IMR-90 (cell line): ENCODE results near the gene TTLL4. TPM values are rescaled to one million over a fixed set of nuclear protein-coding genes. Genes with fewer than 3 reads are reported as not detected.

Experiments used
- ATAC-seq: fragments of 200-7000 bp; cut with Tn5 transposase; 2 replicates; pipeline ENCODE4 v1.9.1; 2020; ENCODE audit warnings: low read depth, mild to moderate bottlenecking, moderate library complexity
- BruUV-seq: library from RNA; stranded (reverse); fragments of 400-500 nt; replicated peaks from 2 replicates; lab custom pipeline; 2021; lab: Mats Ljungman, UMichigan
- CTCF ChIA-PET: fragments of 300-600 bp; formaldehyde crosslinking; extraction: SDS; loops from one replicate; lab custom pipeline; 2021; ENCODE audit warnings: antibody characterized with exemption; lab: Yijun Ruan, JAX
- POLR2A ChIA-PET: fragments of 300-600 bp; sonication (Branson Sonifier 250); formaldehyde crosslinking; loops from one replicate; lab custom pipeline; 2022; ENCODE audit warnings: antibody characterized with exemption; ENCODE audit not compliant: unreplicated experiment; lab: Charles Lee
- DNase-seq: peaks from one replicate; pipeline ENCODE4 v3.0.0; 2013
- H2AFZ ChIP-seq: replicated peaks from 2 replicates; pipeline ENCODE3; 2013; ENCODE audit warnings: low read length, mild to moderate bottlenecking; ENCODE audit not compliant: poor library complexity
- H2AK5ac ChIP-seq: 2 replicates; pipeline ENCODE4 v1.6.1; 2013; ENCODE audit warnings: low read depth, low read length, inconsistent platforms
- H2AK9ac ChIP-seq: replicated peaks from 2 replicates; pipeline ENCODE3; 2013; ENCODE audit warnings: mild to moderate bottlenecking, low read depth, low read length, moderate library complexity; ENCODE audit not compliant: poor library complexity
- H2BK120ac ChIP-seq: 2 replicates; pipeline ENCODE4 v1.6.1; 2013; ENCODE audit warnings: low read depth, low read length, inconsistent platforms
- H2BK15ac ChIP-seq: 3 replicates; pipeline ENCODE4 v1.6.1; 2013; ENCODE audit warnings: low read depth, low read length, inconsistent platforms
- H2BK20ac ChIP-seq: 2 replicates; pipeline ENCODE4 v1.6.1; 2013; ENCODE audit warnings: low read depth, mild to moderate bottlenecking, inconsistent platforms, low read length, moderate library complexity
- H2BK5ac ChIP-seq: 2 replicates; pipeline ENCODE4 v1.6.1; 2013; ENCODE audit warnings: mild to moderate bottlenecking, low read depth, low read length, inconsistent platforms; ENCODE audit not compliant: poor library complexity, severe bottlenecking
- H3K14ac ChIP-seq: replicated peaks from 2 replicates; pipeline ENCODE4 v1.6.1; 2013; ENCODE audit warnings: low read depth, low read length, inconsistent platforms
- H3K18ac ChIP-seq: 2 replicates; pipeline ENCODE4 v1.6.1; 2013; ENCODE audit warnings: low read depth, low read length, control low read depth
- H3K23ac ChIP-seq: 2 replicates; pipeline ENCODE4 v1.6.1; 2013; ENCODE audit warnings: low read depth, low read length, inconsistent platforms
- H3K27ac ChIP-seq: 2 replicates; pipeline ENCODE4 v1.5.1; 2013; ENCODE audit warnings: mild to moderate bottlenecking, control low read depth, low read length; ENCODE audit not compliant: insufficient read depth
- H3K27me3 ChIP-seq: 2 replicates; pipeline ENCODE4 v1.6.1; 2013; ENCODE audit warnings: low read length; ENCODE audit not compliant: control insufficient read depth, insufficient read depth
- H3K36me3 ChIP-seq: 2 replicates; pipeline ENCODE4 v1.6.1; 2013; ENCODE audit warnings: low read length, mixed read lengths; ENCODE audit not compliant: control insufficient read depth, insufficient read depth
- H3K4ac ChIP-seq: 2 replicates; pipeline ENCODE4 v1.6.1; 2013; ENCODE audit warnings: low read depth, low read length, inconsistent platforms
- H3K4me1 ChIP-seq: 2 replicates; pipeline ENCODE4 v1.6.1; 2013; ENCODE audit warnings: low read length, mixed read lengths; ENCODE audit not compliant: control insufficient read depth, insufficient read depth
- H3K4me2 ChIP-seq: 2 replicates; pipeline ENCODE4 v1.6.1; 2013; ENCODE audit warnings: low read depth, mild to moderate bottlenecking, control low read depth, low read length, moderate library complexity
- H3K4me3 ChIP-seq: 2 replicates; pipeline ENCODE4 v1.5.1; 2013; ENCODE audit warnings: low read depth, mild to moderate bottlenecking, control low read depth, low read length, moderate library complexity; ENCODE audit not compliant: insufficient read depth
- H3K56ac ChIP-seq: 2 replicates; pipeline ENCODE4 v1.6.1; 2013; ENCODE audit warnings: low read length, inconsistent platforms; ENCODE audit not compliant: insufficient read depth; ENCODE audit errors: extremely low read depth
- H3K79me1 ChIP-seq, 2 experiments: 2 replicates each; pipeline ENCODE4 v1.6.1; 2013; ENCODE audit warnings: low read length in 2 of 2, inconsistent platforms in 1 of 2, low read depth in 1 of 2
- H3K9ac ChIP-seq: 2 replicates; pipeline ENCODE4 v1.6.1; 2013; ENCODE audit warnings: low read depth, low read length, control low read depth
- H3K9me1 ChIP-seq: 2 replicates; pipeline ENCODE4 v1.6.1; 2013; ENCODE audit warnings: low read length, inconsistent platforms; ENCODE audit not compliant: insufficient read depth
- H3K9me3 ChIP-seq: 2 replicates; pipeline ENCODE4 v1.6.1; 2013; ENCODE audit warnings: low read length; ENCODE audit not compliant: control insufficient read depth, insufficient read depth
- H4K20me1 ChIP-seq: 2 replicates; pipeline ENCODE4 v1.6.1; 2013; ENCODE audit warnings: low read length, inconsistent platforms; ENCODE audit not compliant: insufficient read depth
- H4K5ac ChIP-seq: 2 replicates; pipeline ENCODE4 v1.6.1; 2013; ENCODE audit warnings: mild to moderate bottlenecking, low read depth, low read length, control low read depth
- H4K8ac ChIP-seq, 2 experiments: 2 replicates each; pipeline ENCODE4 v1.6.1; 2013; ENCODE audit warnings: low read depth in 2 of 2, low read length in 2 of 2, control low read depth in 1 of 2, inconsistent platforms in 1 of 2
- H4K91ac ChIP-seq: 2 replicates; pipeline ENCODE4 v1.6.1; 2013; ENCODE audit warnings: low read depth, low read length, inconsistent platforms; ENCODE audit not compliant: insufficient read depth
- CEBPB ChIP-seq: IDR thresholded peaks from 2 replicates; pipeline ENCODE4 v1.6.1; 2012; ENCODE audit warnings: low read depth, low read length, improper control_type of control experiment
- CHD1 ChIP-seq: IDR thresholded peaks from 2 replicates; pipeline ENCODE4 v1.6.1; 2012; ENCODE audit warnings: low read depth, low read length, improper control_type of control experiment
- FOS ChIP-seq: fragments of 150-350 bp; IDR thresholded peaks from 2 replicates; pipeline ENCODE4 v1.6.1; 2016; ENCODE audit warnings: low read depth, low read length
- MAZ ChIP-seq: IDR thresholded peaks from 2 replicates; pipeline ENCODE4 v1.6.1; 2012; ENCODE audit warnings: low read depth, mild to moderate bottlenecking, low read length, improper control_type of control experiment, moderate library complexity, borderline replicate concordance
- MXI1 ChIP-seq: IDR thresholded peaks from 2 replicates; pipeline ENCODE4 v1.6.1; 2012; ENCODE audit warnings: low read depth, mild to moderate bottlenecking, low read length, moderate library complexity, borderline replicate concordance
- NFE2L2 ChIP-seq: fragments of 150-350 bp; IDR thresholded peaks from 2 replicates; pipeline ENCODE4 v1.6.1; 2016; ENCODE audit warnings: low read depth, mild to moderate bottlenecking, low read length
- POLR2A ChIP-seq: IDR thresholded peaks from 2 replicates; pipeline ENCODE4 v1.6.1; 2012; ENCODE audit warnings: mild to moderate bottlenecking, low read depth, low read length
- RCOR1 ChIP-seq: IDR thresholded peaks from 2 replicates; pipeline ENCODE4 v1.6.1; 2012; ENCODE audit warnings: mild to moderate bottlenecking, low read length, improper control_type of control experiment; ENCODE audit not compliant: insufficient replicate concordance
- RFX5 ChIP-seq: IDR thresholded peaks from 2 replicates; pipeline ENCODE4 v1.8.0; 2012; ENCODE audit warnings: low read depth, mild to moderate bottlenecking, low read length, moderate library complexity
- WGBS, 2 experiments: methylation state at CpG; one replicate each; pipeline versions ENCODE4 v1.1.5 to v1.1.7; 2013; ENCODE audit warnings: missing lambda C conversion rate in 2 of 2; ENCODE audit not compliant: insufficient read length in 1 of 2; ENCODE audit errors: extremely low coverage in 2 of 2; 5-methylcytosine and 5-hydroxymethylcytosine counted together
- dilution Hi-C: fragments of 300-500 bp; cut with HindIII; formaldehyde crosslinking; loops from one replicate; pipeline ENCODE4 v1.14.3; 2018; ENCODE audit warnings: low sequenced_read_pairs; ENCODE audit not compliant: unreplicated experiment
- in situ Hi-C: fragments of 300-500 bp; cut with MboI; formaldehyde crosslinking; loops from 3 replicates; pipeline ENCODE4 v1.14.3; 2019; ENCODE audit warnings: low sequenced_read_pairs, inconsistent platforms, mixed read lengths
- intact Hi-C: fragments of 100-400 bp; cut with micrococcal nuclease; formaldehyde crosslinking; loops from 2 replicates; pipeline ENCODE4 v1.10.0; 2022
- polyA plus RNA-seq, 3 experiments: library from polyadenylated mRNA; depleted of rRNA; stranded (reverse); fragments of >200 nt; gene quantifications; 2 replicates each; pipeline ENCODE4 v1.2.3, GENCODE V29; 2012; ENCODE audit warnings: low replicate concordance in 1 of 3
- total RNA-seq: library from RNA; depleted of rRNA; stranded (reverse); fragments of >200 nt; gene quantifications from 2 replicates; pipeline ENCODE4 v1.2.3, GENCODE V29; 2012

Gene TTLL4
- total and polyA plus RNA-seq, 2 of the 4 experiments (the other 2 are of a cell fraction), result 9.0 to 22.9 TPM

- Histone ChIP-seq H4K5ac (no peak overlapping the region), H4K8ac (no peak overlapping the region), H3K4ac (no peak overlapping the region), H3K14ac (no peak overlapping the region), H3K9ac (no peak overlapping the region), H2AK5ac (no peak overlapping the region), H2AFZ (no peak overlapping the region), H3K36me3 (peaks cover 39% of the 10 kb centered on the region), H3K56ac (no peak overlapping the region), H3K27me3 (no peaks in the 10 kb centered on the region), H2BK20ac (no peak overlapping the region), H2BK15ac (no peak overlapping the region), H3K4me1 (no peaks in the 10 kb centered on the region), H3K4me3 (no peak overlapping the region), H3K27ac (no peak overlapping the region), H3K18ac (no peak overlapping the region), H3K4me2 (no peak overlapping the region), H3K23ac (no peak overlapping the region), H3K9me1 (no peaks in the 10 kb centered on the region; the same call in 1 of the 2 replicates), H2BK120ac (no peak overlapping the region), H2AK9ac (no peak overlapping the region), H3K9me3 (no peaks in the 10 kb centered on the region), H2BK5ac (no peak overlapping the region), H3K79me1 (no peaks in the 10 kb centered on the region), H4K20me1 (no peaks in the 10 kb centered on the region), H4K91ac (no peak overlapping the region)
- TF ChIP-seq MXI1 (no peak), CHD1 (no peak), MAZ (no peak), POLR2A (no peak), FOS (no peak), CEBPB (no peak), RCOR1 (no peak), NFE2L2 (no peak), RFX5 (no peak)
- dilution Hi-C loops, result no loop called here
- intact Hi-C loops, result no loop called here
- WGBS, 2 experiments, result 90% methylated on average over 2 of the region's 6 CpGs; no CpG with 5 or more reads in 1 of the 2 experiments
- ATAC-seq (no peak), DNase-seq (no peak)
- in situ Hi-C loops, result no loop called here
- no TSS peak for BruUV-seq
- ChIA-PET POLR2A (no interaction called here), CTCF (no interaction called here)
Observed at GRCh38 chr2:218756599-218757377, 46.2 kb downstream of the TTLL4 start.
